ENCODE data around the gene SGCD.
A peak's percentile ranks its signal among the peaks of the same experiment; 100 is the strongest.

Gene SGCD

GRCh38 chr5:156540491-156540890, 213.5 kb downstream of the SGCD start:
- Histone ChIP-seq H3K79me2 (ENCODE audit: control insufficient read depth, insufficient read depth, low read length) (no peaks in the 10 kb centered on the region), H3K4me1 (ENCODE audit: control insufficient read depth, low read depth, low read length) (no peaks in the 10 kb centered on the region), H3K27ac (ENCODE audit: low read depth, low read length) (no peak overlapping the region), H3K27me3 (ENCODE audit: insufficient read depth, low read length, poor library complexity) (no peaks in the 10 kb centered on the region), H3K18ac (ENCODE audit: low read length) (no peak overlapping the region), H3K4ac (ENCODE audit: low read depth, low read length) (no peak overlapping the region), H3K36me3 (ENCODE audit: control insufficient read depth, insufficient read depth, low read length) (no peaks in the 10 kb centered on the region), H2BK5ac (ENCODE audit: low read length) (no peak overlapping the region), H4K5ac (ENCODE audit: low read length) (no peak overlapping the region), H3K23ac (ENCODE audit: low read length) (no peak overlapping the region), H2BK15ac (replicated peaks; ENCODE audit: low read depth) (no peak overlapping the region), H3K4me2 (ENCODE audit: low read length) (no peak overlapping the region), H3K56ac (ENCODE audit: low read length) (no peak overlapping the region), H3K79me1 (ENCODE audit: low read length) (no peaks in the 10 kb centered on the region), H2BK120ac (ENCODE audit: low read depth, low read length) (no peak overlapping the region), H4K8ac (ENCODE audit: low read depth, low read length) (no peak overlapping the region), H3K9ac (ENCODE audit: low read length) (no peak overlapping the region), H2AK5ac (ENCODE audit: low read length) (no peak overlapping the region), H3K4me3 (ENCODE audit: low read length) (no peak overlapping the region)
- DNase-seq = peak; percentile 15
- WGBS (ENCODE audit: extremely low coverage, insufficient coverage, low lambda C conversion rate) = no CpG with 5 or more reads among the region's 3 CpGs

DNA sequence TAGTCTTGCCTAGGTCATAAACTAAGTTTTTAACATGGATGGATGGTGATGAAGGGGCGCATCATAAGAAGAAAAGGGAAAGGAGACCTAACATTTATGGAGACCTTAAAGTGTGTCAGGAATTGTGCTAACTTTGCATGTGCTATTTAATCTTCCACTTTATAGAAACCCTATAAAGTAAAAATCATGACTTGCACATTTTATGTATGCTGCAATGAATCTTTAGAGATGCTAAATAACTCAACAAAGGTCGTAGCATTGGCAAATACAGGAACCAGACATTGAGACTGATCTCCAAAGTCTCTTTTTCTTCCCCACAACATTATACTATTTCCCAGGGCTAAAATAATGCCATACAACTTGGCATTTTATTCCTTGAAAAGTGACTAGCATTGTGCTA, 214.6 kb downstream of the SGCD start:
- H3K56ac ChIP-seq (ENCODE audit: low read length) = no peak overlapping the region
- WGBS (ENCODE audit: extremely low coverage, insufficient coverage, low lambda C conversion rate) = no CpG with 5 or more reads among the region's 2 CpGs
- H3K9ac ChIP-seq (ENCODE audit: low read length) = no peak overlapping the region
- no peak overlapping the region for H2BK15ac ChIP-seq (replicated peaks; ENCODE audit: low read depth)
- H3K79me2 ChIP-seq (ENCODE audit: control insufficient read depth, insufficient read depth, low read length) = no peaks in the 10 kb centered on the region
- no peak overlapping the region for H2AK5ac ChIP-seq (ENCODE audit: low read length)
- H4K8ac ChIP-seq (ENCODE audit: low read depth, low read length) = no peak overlapping the region
- H3K4me3 ChIP-seq (ENCODE audit: low read length) = no peak overlapping the region
- H3K36me3 ChIP-seq (ENCODE audit: control insufficient read depth, insufficient read depth, low read length) = no peaks in the 10 kb centered on the region
- H3K23ac ChIP-seq (ENCODE audit: low read length) = no peak overlapping the region
- no peak overlapping the region for H3K18ac ChIP-seq (ENCODE audit: low read length)
- H3K27me3 ChIP-seq (ENCODE audit: insufficient read depth, low read length, poor library complexity) = no peaks in the 10 kb centered on the region
- no peak overlapping the region for H2BK120ac ChIP-seq (ENCODE audit: low read depth, low read length)
- H3K4me1 ChIP-seq (ENCODE audit: control insufficient read depth, low read depth, low read length) = no peaks in the 10 kb centered on the region
- H3K79me1 ChIP-seq (ENCODE audit: low read length) = no peaks in the 10 kb centered on the region
- H3K27ac ChIP-seq (ENCODE audit: low read depth, low read length) = no peak overlapping the region
- H3K4ac ChIP-seq (ENCODE audit: low read depth, low read length) = no peak overlapping the region
- DNase-seq = no peak
- no peak overlapping the region for H2BK5ac ChIP-seq (ENCODE audit: low read length)
- no peak overlapping the region for H3K4me2 ChIP-seq (ENCODE audit: low read length)
- H4K5ac ChIP-seq (ENCODE audit: low read length) = no peak overlapping the region

- Histone ChIP-seq H4K5ac (ENCODE audit: low read length) (no peak overlapping the region), H2BK15ac (replicated peaks; ENCODE audit: low read depth) (no peak overlapping the region), H3K4ac (ENCODE audit: low read depth, low read length) (no peak overlapping the region), H3K79me1 (ENCODE audit: low read length) (no peaks in the 10 kb centered on the region), H3K18ac (ENCODE audit: low read length) (no peak overlapping the region), H4K8ac (ENCODE audit: low read depth, low read length) (no peak overlapping the region), H3K4me1 (ENCODE audit: control insufficient read depth, low read depth, low read length) (no peaks in the 10 kb centered on the region), H2AK5ac (ENCODE audit: low read length) (no peak overlapping the region), H2BK120ac (ENCODE audit: low read depth, low read length) (no peak overlapping the region), H3K56ac (ENCODE audit: low read length) (no peak overlapping the region), H3K4me2 (ENCODE audit: low read length) (no peak overlapping the region), H3K27me3 (ENCODE audit: insufficient read depth, low read length, poor library complexity) (no peaks in the 10 kb centered on the region), H3K4me3 (ENCODE audit: low read length) (no peak overlapping the region), H2BK5ac (ENCODE audit: low read length) (no peak overlapping the region), H3K79me2 (ENCODE audit: control insufficient read depth, insufficient read depth, low read length) (no peaks in the 10 kb centered on the region), H3K36me3 (ENCODE audit: control insufficient read depth, insufficient read depth, low read length) (no peaks in the 10 kb centered on the region), H3K9ac (ENCODE audit: low read length) (no peak overlapping the region), H3K23ac (ENCODE audit: low read length) (no peak overlapping the region), H3K27ac (ENCODE audit: low read depth, low read length) (no peak overlapping the region)
- DNase-seq = peak; percentile 4
- no CpG with 5 or more reads among the region's 5 CpGs for WGBS (ENCODE audit: extremely low coverage, insufficient coverage, low lambda C conversion rate)
Observed at GRCh38 chr5:156543348-156544145, 216.6 kb downstream of the SGCD start.

DNA sequence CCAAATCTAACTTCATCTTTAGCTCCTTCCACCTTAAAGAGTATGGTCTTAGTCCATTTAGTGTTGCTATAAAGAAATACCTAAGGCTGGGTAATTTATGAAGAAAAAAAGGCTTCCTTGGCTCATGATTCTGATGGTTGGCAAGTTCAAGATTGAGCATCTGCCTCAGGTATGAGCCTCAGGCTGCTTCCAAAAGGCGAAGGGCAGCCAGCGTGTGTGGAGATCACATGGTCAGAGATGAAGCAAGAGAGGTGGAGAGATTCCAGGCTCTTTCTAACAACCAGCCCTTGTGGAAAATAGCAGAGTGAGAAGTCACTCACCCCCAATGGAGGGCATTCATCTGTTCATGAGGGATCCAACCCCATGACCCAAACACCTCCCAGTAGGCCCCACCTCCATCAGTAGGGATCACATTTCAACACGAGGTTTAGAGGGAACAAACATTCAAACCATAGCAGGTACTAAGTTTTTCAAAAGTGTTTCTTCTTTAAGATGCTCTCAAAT, 225.9 kb downstream of the SGCD start:
- no peak overlapping the region for H3K9ac ChIP-seq (ENCODE audit: low read length)
- no peak overlapping the region for H3K4ac ChIP-seq (ENCODE audit: low read depth, low read length)
- WGBS (ENCODE audit: extremely low coverage, insufficient coverage, low lambda C conversion rate) = no CpG with 5 or more reads among the region's 3 CpGs
- H2BK120ac ChIP-seq (ENCODE audit: low read depth, low read length) = no peak overlapping the region
- H3K79me2 ChIP-seq (ENCODE audit: control insufficient read depth, insufficient read depth, low read length) = no peaks in the 10 kb centered on the region
- H3K56ac ChIP-seq (ENCODE audit: low read length) = no peak overlapping the region
- no peak overlapping the region for H3K4me2 ChIP-seq (ENCODE audit: low read length)
- no peak overlapping the region for H4K8ac ChIP-seq (ENCODE audit: low read depth, low read length)
- H3K18ac ChIP-seq (ENCODE audit: low read length) = no peak overlapping the region
- H3K27ac ChIP-seq (ENCODE audit: low read depth, low read length) = no peak overlapping the region
- no peak overlapping the region for H2BK15ac ChIP-seq (replicated peaks; ENCODE audit: low read depth)
- H2BK5ac ChIP-seq (ENCODE audit: low read length) = no peak overlapping the region
- H3K4me1 ChIP-seq (ENCODE audit: control insufficient read depth, low read depth, low read length) = no peaks in the 10 kb centered on the region
- H3K23ac ChIP-seq (ENCODE audit: low read length) = no peak overlapping the region
- H3K79me1 ChIP-seq (ENCODE audit: low read length) = no peaks in the 10 kb centered on the region
- no peak overlapping the region for H2AK5ac ChIP-seq (ENCODE audit: low read length)
- H3K4me3 ChIP-seq (ENCODE audit: low read length) = no peak overlapping the region
- no peaks in the 10 kb centered on the region for H3K27me3 ChIP-seq (ENCODE audit: insufficient read depth, low read length, poor library complexity)
- no peak overlapping the region for H4K5ac ChIP-seq (ENCODE audit: low read length)
- peak; percentile 3 for DNase-seq
- H3K36me3 ChIP-seq (ENCODE audit: control insufficient read depth, insufficient read depth, low read length) = no peaks in the 10 kb centered on the region

GRCh38 chr5:156556666-156557406, 229.9 kb downstream of the SGCD start:
- Histone ChIP-seq H3K18ac (ENCODE audit: low read length) (no peak overlapping the region), H2BK120ac (ENCODE audit: low read depth, low read length) (no peak overlapping the region), H3K79me1 (ENCODE audit: low read length) (no peaks in the 10 kb centered on the region), H3K4ac (ENCODE audit: low read depth, low read length) (no peak overlapping the region), H2BK15ac (replicated peaks; ENCODE audit: low read depth) (no peak overlapping the region), H3K23ac (ENCODE audit: low read length) (no peak overlapping the region), H3K79me2 (ENCODE audit: control insufficient read depth, insufficient read depth, low read length) (no peaks in the 10 kb centered on the region), H4K8ac (ENCODE audit: low read depth, low read length) (no peak overlapping the region), H3K36me3 (ENCODE audit: control insufficient read depth, insufficient read depth, low read length) (no peaks in the 10 kb centered on the region), H3K56ac (ENCODE audit: low read length) (no peak overlapping the region), H3K27ac (ENCODE audit: low read depth, low read length) (no peak overlapping the region), H4K5ac (ENCODE audit: low read length) (no peak overlapping the region), H3K4me2 (ENCODE audit: low read length) (no peak overlapping the region), H2AK5ac (ENCODE audit: low read length) (no peak overlapping the region), H2BK5ac (ENCODE audit: low read length) (no peak overlapping the region), H3K9ac (ENCODE audit: low read length) (no peak overlapping the region), H3K27me3 (ENCODE audit: insufficient read depth, low read length, poor library complexity) (no peaks in the 10 kb centered on the region), H3K4me3 (ENCODE audit: low read length) (no peak overlapping the region), H3K4me1 (ENCODE audit: control insufficient read depth, low read depth, low read length) (no peaks in the 10 kb centered on the region)
- no peak for DNase-seq
- no CpG with 5 or more reads among the region's 1 CpG for WGBS (ENCODE audit: extremely low coverage, insufficient coverage, low lambda C conversion rate)
